PC-9 (cell line): ENCODE results near the gene SRGAP1. TPM values are rescaled to one million over a fixed set of nuclear protein-coding genes. Genes with fewer than 3 reads are reported as not detected.

Experiments used
- BruUV-seq: library from RNA; stranded (reverse); fragments of 400-500 nt; replicated peaks from 2 replicates; lab custom pipeline; 2021; lab: Mats Ljungman, UMichigan
- CTCF ChIA-PET: fragments of 300-600 bp; sonication (Branson Sonifier 250); formaldehyde crosslinking; loops from one replicate; lab custom pipeline; 2022; ENCODE audit warnings: antibody characterized with exemption; lab: Charles Lee
- POLR2A ChIA-PET: fragments of 300-600 bp; sonication (Branson Sonifier 250); formaldehyde crosslinking; loops from one replicate; lab custom pipeline; 2022; ENCODE audit warnings: antibody characterized with exemption; ENCODE audit not compliant: unreplicated experiment; lab: Charles Lee
- DNase-seq, 2 experiments: peaks; one replicate each; pipeline versions ENCODE4 v3.0.0 to v3.0.0-alpha.2; 2015 to 2022; ENCODE audit warnings: mixed read lengths in 1 of 2
- H2AFZ ChIP-seq: fragments of 200-600 bp; sonication (generic); 2 replicates; pipeline ENCODE4 v1.8.1; 2017; ENCODE audit warnings: antibody characterized with exemption
- H3F3A ChIP-seq: fragments of 200-600 bp; sonication (generic); 2 replicates; pipeline ENCODE4 v1.8.1; 2017; ENCODE audit warnings: antibody characterized with exemption, mild to moderate bottlenecking, low read depth; ENCODE audit not compliant: insufficient read depth
- H3K27ac ChIP-seq: fragments of 200-600 bp; sonication (generic); 2 replicates; pipeline ENCODE4 v1.6.1; 2016; ENCODE audit warnings: mixed run types
- H3K27me3 ChIP-seq: fragments of 200-600 bp; sonication (generic); 2 replicates; pipeline ENCODE4 v1.6.1; 2016; ENCODE audit warnings: low read depth, mixed run types; ENCODE audit not compliant: insufficient read depth
- H3K36me3 ChIP-seq: fragments of 200-600 bp; sonication (generic); 2 replicates; pipeline ENCODE4 v1.6.1; 2016; ENCODE audit warnings: low read depth, mixed run types
- H3K4me1 ChIP-seq: fragments of 200-600 bp; sonication (generic); replicated peaks from 2 replicates; pipeline ENCODE4 v1.6.1; 2016; ENCODE audit warnings: mixed run types; ENCODE audit not compliant: insufficient read depth
- H3K4me2 ChIP-seq: fragments of 200-600 bp; sonication (generic); 2 replicates; pipeline ENCODE4 v1.6.1; 2017; ENCODE audit warnings: mixed run types
- H3K4me3 ChIP-seq: fragments of 200-600 bp; sonication (generic); 2 replicates; pipeline ENCODE4 v1.6.1; 2016; ENCODE audit warnings: mixed run types
- H3K79me2 ChIP-seq: fragments of 200-600 bp; sonication (generic); 2 replicates; pipeline ENCODE4 v1.6.1; 2017; ENCODE audit warnings: low read depth, mixed run types
- H3K9me2 ChIP-seq: fragments of 200-600 bp; sonication (generic); 2 replicates; pipeline ENCODE4 v1.8.1; 2017; ENCODE audit warnings: mild to moderate bottlenecking; ENCODE audit not compliant: insufficient read depth
- H3K9me3 ChIP-seq: fragments of 200-600 bp; sonication (generic); 2 replicates; pipeline ENCODE4 v1.8.1; 2016; ENCODE audit warnings: low read depth; ENCODE audit not compliant: insufficient read depth
- H4K20me1 ChIP-seq: fragments of 200-600 bp; sonication (generic); 2 replicates; pipeline ENCODE4 v1.8.1; 2017; ENCODE audit not compliant: insufficient read depth
- EZH2 ChIP-seq: fragments of 200-600 bp; sonication (generic); IDR thresholded peaks from 2 replicates; pipeline ENCODE4 v1.8.0; 2017; ENCODE audit warnings: antibody characterized with exemption, low read depth
- intact Hi-C: fragments of 100-400 bp; cut with micrococcal nuclease; formaldehyde crosslinking; loops from one replicate; pipeline ENCODE4 v1.10.0; 2022; ENCODE audit not compliant: unreplicated experiment
- total RNA-seq: library from RNA; stranded (reverse); gene quantifications from 2 replicates; pipeline ENCODE4 v1.2.3, GENCODE V29; 2021
- TF ChIP-seq, protein P1 (sequence below): fragments of 200-600 bp; sonication (generic); conservative IDR thresholded peaks from 2 replicates; pipeline ENCODE4 v1.6.1; 2017; ENCODE audit warnings: mixed run types, antibody characterized with exemption, mild to moderate bottlenecking, moderate library complexity

SRGAP1 gene
- total RNA-seq, 1 experiment from 2014 or later: 24.5 TPM

DNA sequence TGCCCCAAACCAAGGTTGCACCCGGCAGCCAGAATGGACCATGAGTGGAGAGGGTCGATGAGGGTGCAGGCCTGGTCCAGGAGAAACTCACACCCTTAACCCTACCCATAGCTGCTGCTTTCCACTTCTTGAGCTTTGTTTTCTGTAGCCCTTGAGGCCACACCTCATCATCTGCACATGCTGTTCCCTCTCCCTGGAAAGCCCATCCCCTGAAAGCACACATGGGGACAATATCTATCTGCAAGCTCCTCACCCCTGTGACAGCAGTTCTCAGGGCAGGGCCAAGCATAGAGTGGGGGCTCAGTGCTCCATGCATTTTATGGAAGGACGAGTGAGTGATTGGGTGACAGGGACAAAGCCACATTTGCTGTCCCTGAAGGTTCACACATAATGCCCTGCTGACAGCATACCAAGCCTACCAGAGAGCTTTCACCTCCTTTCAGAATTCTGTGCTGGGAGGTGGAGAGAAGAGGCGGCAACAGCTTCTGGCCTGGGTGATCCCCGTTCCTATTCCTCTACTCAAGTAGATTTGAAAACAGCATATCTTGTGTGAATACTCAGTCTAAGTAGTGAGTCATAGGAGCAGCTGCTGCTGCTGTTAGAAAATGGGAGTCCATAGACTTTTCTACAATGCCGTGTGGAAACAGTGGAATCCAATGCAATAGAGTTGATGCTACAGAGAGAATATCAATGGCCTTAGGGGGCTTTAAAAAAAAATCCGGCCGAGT, 44.6 kb downstream of the SRGAP1 start:
- ChIA-PET CTCF (no interaction called here), POLR2A (no interaction called here)
- no peak for DNase-seq
- no peaks in the 10 kb centered on the region for H3K9me3 ChIP-seq
- no peaks in the 10 kb centered on the region for H3K9me2 ChIP-seq
- H2AFZ ChIP-seq: no peak overlapping the region
- H4K20me1 ChIP-seq: no peaks in the 10 kb centered on the region; the same call in 1 of the 2 replicates
- BruUV-seq: no TSS peak
- no peak overlapping the region for H3K4me3 ChIP-seq
- H3K27me3 ChIP-seq: no peaks in the 10 kb centered on the region
- no peak overlapping the region for H3K27ac ChIP-seq
- H3K36me3 ChIP-seq: 0 out of 2 replicates have a peak, but pooled peaks cover 4% of the 10 kb centered on the region
- no peaks in the 10 kb centered on the region for H3K4me1 ChIP-seq
- intact Hi-C loops: no loop called here
- TF ChIP-seq, protein P1, sequence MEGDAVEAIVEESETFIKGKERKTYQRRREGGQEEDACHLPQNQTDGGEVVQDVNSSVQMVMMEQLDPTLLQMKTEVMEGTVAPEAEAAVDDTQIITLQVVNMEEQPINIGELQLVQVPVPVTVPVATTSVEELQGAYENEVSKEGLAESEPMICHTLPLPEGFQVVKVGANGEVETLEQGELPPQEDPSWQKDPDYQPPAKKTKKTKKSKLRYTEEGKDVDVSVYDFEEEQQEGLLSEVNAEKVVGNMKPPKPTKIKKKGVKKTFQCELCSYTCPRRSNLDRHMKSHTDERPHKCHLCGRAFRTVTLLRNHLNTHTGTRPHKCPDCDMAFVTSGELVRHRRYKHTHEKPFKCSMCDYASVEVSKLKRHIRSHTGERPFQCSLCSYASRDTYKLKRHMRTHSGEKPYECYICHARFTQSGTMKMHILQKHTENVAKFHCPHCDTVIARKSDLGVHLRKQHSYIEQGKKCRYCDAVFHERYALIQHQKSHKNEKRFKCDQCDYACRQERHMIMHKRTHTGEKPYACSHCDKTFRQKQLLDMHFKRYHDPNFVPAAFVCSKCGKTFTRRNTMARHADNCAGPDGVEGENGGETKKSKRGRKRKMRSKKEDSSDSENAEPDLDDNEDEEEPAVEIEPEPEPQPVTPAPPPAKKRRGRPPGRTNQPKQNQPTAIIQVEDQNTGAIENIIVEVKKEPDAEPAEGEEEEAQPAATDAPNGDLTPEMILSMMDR: no peak
- no peak for TF ChIP-seq EZH2
- H3F3A ChIP-seq: peaks cover 9% of the 10 kb centered on the region; the same call in 1 of the 2 replicates
- H3K79me2 ChIP-seq: peaks cover 96% of the 10 kb centered on the region
- no peak overlapping the region for H3K4me2 ChIP-seq

DNA sequence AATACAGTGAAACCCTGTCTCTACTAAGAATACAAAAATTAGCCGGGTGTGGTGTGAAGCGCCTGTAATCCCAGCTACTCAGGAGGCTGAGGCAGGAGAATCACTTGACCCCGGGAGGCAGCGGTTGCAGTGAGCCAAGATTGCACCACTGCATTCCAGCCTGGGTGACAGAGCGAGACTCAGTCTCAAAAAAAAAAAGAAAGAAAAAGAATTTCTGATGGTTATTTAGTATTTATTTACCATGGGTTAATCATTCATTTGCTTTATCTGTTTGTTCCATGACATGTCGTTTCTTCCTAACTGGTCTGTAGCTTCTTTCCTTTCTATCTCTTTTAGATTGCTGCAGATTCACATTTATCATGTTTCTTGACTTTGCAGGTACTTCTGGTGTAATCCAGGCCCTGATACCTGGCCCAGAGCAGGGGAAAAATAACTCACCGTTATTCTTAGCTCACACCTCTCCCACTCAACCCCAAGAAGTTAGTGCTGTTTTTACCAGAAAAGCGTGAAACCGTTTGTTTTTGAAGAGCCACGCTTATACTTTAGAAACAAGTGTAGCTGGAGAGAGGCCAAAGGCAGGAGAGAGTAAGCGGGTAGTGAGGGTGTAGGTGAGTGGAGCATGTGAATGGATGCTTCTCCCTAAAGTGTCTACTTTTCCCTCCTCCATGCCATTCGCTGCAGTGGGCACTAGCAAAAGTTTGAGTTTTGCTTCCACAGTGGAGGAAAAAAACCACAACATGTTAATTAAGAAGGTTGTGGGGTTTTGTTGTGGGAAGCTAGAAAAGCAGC, 45.4 kb downstream of the SRGAP1 start:
- Histone ChIP-seq H3K27me3 (no peaks in the 10 kb centered on the region), H3K9me2 (no peaks in the 10 kb centered on the region), H3K79me2 (peaks cover 95% of the 10 kb centered on the region), H3F3A (peaks cover 9% of the 10 kb centered on the region; the same call in 1 of the 2 replicates), H3K4me3 (no peak overlapping the region), H4K20me1 (no peaks in the 10 kb centered on the region; the same call in 1 of the 2 replicates), H2AFZ (no peak overlapping the region), H3K36me3 (0 out of 2 replicates have a peak, but pooled peaks cover 4% of the 10 kb centered on the region), H3K9me3 (no peaks in the 10 kb centered on the region), H3K4me2 (no peak overlapping the region), H3K4me1 (no peaks in the 10 kb centered on the region), H3K27ac (no peak overlapping the region)
- BruUV-seq: no TSS peak
- TF ChIP-seq EZH2: no peak
- TF ChIP-seq, protein P1: no peak
- intact Hi-C loops: no loop called here
- DNase-seq: no peak
- ChIA-PET CTCF (no interaction called here), POLR2A (interaction anchor here (0.5 kb wide), 1 partner anchor 83 kb away, joined by 3 read pairs; no protein-coding TSS in a partner anchor)

DNA sequence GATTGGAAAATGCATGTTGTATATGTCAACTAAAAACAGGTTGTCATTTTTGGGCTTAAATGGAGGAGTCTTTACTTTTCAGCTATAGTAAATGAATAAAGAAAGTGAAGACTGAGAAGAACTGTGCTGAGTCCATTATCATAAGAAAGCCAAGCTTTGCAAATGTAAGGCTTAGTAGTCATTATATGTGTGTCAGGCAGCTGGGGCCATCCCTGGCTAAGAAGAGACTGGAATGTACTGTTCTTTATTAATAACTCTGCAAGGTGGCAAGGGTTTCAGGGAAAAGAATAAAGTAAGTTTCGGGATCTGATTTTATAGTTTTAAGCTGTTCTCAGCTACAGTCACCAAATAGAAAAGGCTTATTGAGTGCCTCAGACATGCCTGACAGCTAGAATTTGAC, 48.7 kb downstream of the SRGAP1 start:
- no peak overlapping the region for H3K4me2 ChIP-seq
- DNase-seq: no peak
- H3K36me3 ChIP-seq: 0 out of 2 replicates have a peak, but pooled peaks cover 4% of the 10 kb centered on the region
- ChIA-PET POLR2A (no interaction called here), CTCF (no interaction called here)
- no peaks in the 10 kb centered on the region for H3K27me3 ChIP-seq
- peaks cover 96% of the 10 kb centered on the region for H3K79me2 ChIP-seq
- TF ChIP-seq, protein P1: no peak
- no peak for TF ChIP-seq EZH2
- H4K20me1 ChIP-seq: peaks cover 7% of the 10 kb centered on the region; the same call in 1 of the 2 replicates
- peaks cover 12% of the 10 kb centered on the region; the same call in 1 of the 2 replicates for H3F3A ChIP-seq
- H3K9me2 ChIP-seq: no peaks in the 10 kb centered on the region
- H3K4me3 ChIP-seq: no peak overlapping the region
- no peak overlapping the region for H2AFZ ChIP-seq
- H3K9me3 ChIP-seq: no peaks in the 10 kb centered on the region
- intact Hi-C loops: no loop called here
- no peak overlapping the region for H3K27ac ChIP-seq
- peaks cover 11% of the 10 kb centered on the region for H3K4me1 ChIP-seq
- BruUV-seq: no TSS peak
